Upper lobe of left lung (tissue), 6 donors: Measurements from ENCODE around the gene SSX4. TPM values are rescaled to one million over a fixed set of nuclear protein-coding genes. Genes with fewer than 3 reads are reported as not detected.
"Not testable (repeated sequence)": the region's sequence is repeated elsewhere in the genome, so short reads cannot be mapped to it uniquely, and the experiment has no call there.

Experiments
- ATAC-seq, 2 donors: fragments of 200-7000 bp; cut with Tn5 transposase; one replicate each; pipeline ENCODE4 v1.9.1; 2022; ENCODE audit warnings: mild to moderate bottlenecking in 2 of 2, moderate library complexity in 2 of 2; ENCODE audit not compliant: low FRiP score in 2 of 2
- DNase-seq, 2 donors: peaks; one replicate each; pipeline ENCODE4 v3.0.0-alpha.2; 2019 to 2020
- H3K27ac ChIP-seq, 4 donors: fragments of 200-600 bp; sonication (generic); one replicate each; pipeline ENCODE4 v1.5.1; 2016 to 2019
- H3K27me3 ChIP-seq, 4 donors: fragments of 200-600 bp; sonication (generic); one replicate each; pipeline ENCODE4 v1.5.1; 2017 to 2019
- H3K36me3 ChIP-seq, 4 donors: fragments of 200-600 bp; sonication (generic); one replicate each; pipeline ENCODE4 v1.5.1; 2016 to 2019
- H3K4me1 ChIP-seq, 4 donors: fragments of 200-600 bp; sonication (generic); one replicate each; pipeline ENCODE4 v1.5.1; 2018 to 2019
- H3K4me3 ChIP-seq, 4 donors: fragments of 200-600 bp; sonication (generic); one replicate each; pipeline ENCODE4 v1.5.1; 2017 to 2019; ENCODE audit warnings: mild to moderate bottlenecking in 2 of 4, moderate library complexity in 1 of 4
- H3K9me3 ChIP-seq, 4 donors: fragments of 200-600 bp; sonication (generic); one replicate each; pipeline ENCODE4 v1.5.1; 2018 to 2019
- WGBS, 2 donors: methylation state at CpG; one replicate each; pipeline ENCODE4 v1.1.5; 2017 to 2018; 5-methylcytosine and 5-hydroxymethylcytosine counted together
- small RNA-seq, 4 donors: library from RNA; depleted of rRNA; stranded (forward); fragments of <200 nt; gene quantifications; one replicate each; pipeline ENCODE3, GENCODE V24; 2016
- total RNA-seq, 6 donors: library from RNA; depleted of rRNA in 4 of 6; stranded (reverse); fragments of >200 nt in 4 of 6; gene quantifications; one replicate each; pipeline versions ENCODE4 v1.1.0 to v1.2.1, GENCODE V29; 2016 to 2021
- donor health status: DM: no; HTN: no; CAD: no; lungs with moderate emphysema.
- donor health status: DM: no; HTN: yes; CAD: no; lungs with severe emphysema.

The SSX4 gene
- total RNA-seq, 6 donors from 2014 or later: not detected

GRCh38 chrX:48429606-48430005 is 46.3 kb downstream of the SSX4 start:
- ATAC-seq, H3K4me1 ChIP-seq, DNase-seq, H3K4me3 ChIP-seq, H3K36me3 ChIP-seq, H3K27me3 ChIP-seq, H3K27ac ChIP-seq: not testable (repeated sequence)
- WGBS, 2 donors: 52 to 65% methylated on average over 5 of the region's 5 CpGs
- H3K9me3 ChIP-seq: peaks cover 0 to 13% (median 0%) of the 10 kb centered on the region in 4 donors

- not testable (repeated sequence) for DNase-seq, H3K36me3 ChIP-seq, H3K27me3 ChIP-seq, ATAC-seq, H3K4me3 ChIP-seq, H3K4me1 ChIP-seq, H3K27ac ChIP-seq
- H3K9me3 ChIP-seq: peaks cover 0 to 17% (median 0%) of the 10 kb centered on the region in 4 donors
- 49 to 58% methylated on average over 4 of the region's 4 CpGs for WGBS, 2 donors
Observed at GRCh38 chrX:48430166-48430565, 46.8 kb downstream of the SSX4 start.

- 60 to 85% methylated on average over 1 to 13 of the region's 13 CpGs for WGBS, 2 donors
- DNase-seq, H3K4me1 ChIP-seq, H3K36me3 ChIP-seq, H3K4me3 ChIP-seq, ATAC-seq, H3K27ac ChIP-seq, H3K27me3 ChIP-seq: not testable (repeated sequence)
- peaks cover 0 to 17% (median 0%) of the 10 kb centered on the region in 4 donors for H3K9me3 ChIP-seq
Observed at GRCh38 chrX:48433713-48434112, 50.4 kb downstream of the SSX4 start.

Small RNA genes lying within 50 kb of the gene (small RNA-seq; reads per million reads assigned to genes)
- gene AL606490.4 (0 reads per million in 4 donors), gene AL606490.7 (0 reads per million in 4 donors), gene AL606490.9 (0 reads per million in 4 donors)

Other genes with a start within 250 kb of the SSX4 start
- not detected for gene SSX5, start 186.7 kb upstream of the SSX4 start, total RNA-seq
- gene SSX1, start 128.1 kb upstream of the SSX4 start, total RNA-seq: not detected
- gene SSX3, start 26.8 kb upstream of the SSX4 start, total RNA-seq: not detected
- not detected for gene SSX4B, start 28.4 kb downstream of the SSX4 start, total RNA-seq
- gene SLC38A5, start 86.7 kb downstream of the SSX4 start, total RNA-seq: 10 to 100 TPM; 10.2 to 32.4 (median 17.9) TPM
- gene FTSJ1, start 92.7 kb downstream of the SSX4 start, total RNA-seq: 10 to 100 TPM; 25.2 to 49.1 (median 42.8) TPM
- gene PORCN, start 125.5 kb downstream of the SSX4 start, total RNA-seq: 10 to 100 TPM in 5 of 6 donors, 1 to 10 TPM in 1; 10.0 to 53.4 (median 14.3) TPM
- gene EBP, start 138.3 kb downstream of the SSX4 start, total RNA-seq: 100 to 1,000 TPM in 2 of 6 donors, 10 to 100 TPM in 4; 21.0 to 101 (median 74.9) TPM
- 10 to 100 TPM; 15.2 to 26.4 (median 18.8) TPM for gene TBC1D25, start 156.2 kb downstream of the SSX4 start, total RNA-seq
- 100 to 1,000 TPM; 129 to 486 (median 187) TPM for gene RBM3, start 190.9 kb downstream of the SSX4 start, total RNA-seq
- gene WDR13, start 214.0 kb downstream of the SSX4 start, total RNA-seq: 100 to 1,000 TPM in 5 of 6 donors, 10 to 100 TPM in 1; 71.2 to 185 (median 141) TPM